ENCODE data around the gene PGM2.
"Not testable (repeated sequence)": the region's sequence is repeated elsewhere in the genome, so short reads cannot be mapped to it uniquely, and the experiment has no call there.

PGM2 gene

GRCh38 chr4:37826295-37827029 is at the start of gene PGM2:
PGM2 (plus strand) TSS chr4:37826686; CDS start chr4:37826733, 47 bp downstream.
- peak; percentile 92 for DNase-seq

- no peak for DNase-seq
Measured at GRCh38 chr4:37779896-37780295, 46.6 kb upstream of the PGM2 start.

- no peak for DNase-seq
Measured at GRCh38 chr4:37780444-37781130, 45.9 kb upstream of the PGM2 start.

GRCh38 chr4:37781131-37781455 is 45.4 kb upstream of the PGM2 start:
- no peak for DNase-seq

- not testable (repeated sequence) for DNase-seq
Measured at GRCh38 chr4:37786267-37786666, 40.2 kb upstream of the PGM2 start.

- DNase-seq: not testable (repeated sequence)
Measured at GRCh38 chr4:37787883-37788460, 38.5 kb upstream of the PGM2 start.

- no peak for DNase-seq
Measured at GRCh38 chr4:37788819-37789218, 37.7 kb upstream of the PGM2 start.

- no peak for DNase-seq
Measured at GRCh38 chr4:37792241-37792640, 34.2 kb upstream of the PGM2 start.

GRCh38 chr4:37793562-37793961 is 32.9 kb upstream of the PGM2 start:
- no peak for DNase-seq

- no peak for DNase-seq
Measured at GRCh38 chr4:37794056-37794455, 32.4 kb upstream of the PGM2 start.

- DNase-seq: no peak
Measured at GRCh38 chr4:37795581-37796195, 30.8 kb upstream of the PGM2 start.

- no peak for DNase-seq
Measured at GRCh38 chr4:37797374-37797773, 29.1 kb upstream of the PGM2 start.

GRCh38 chr4:37797923-37798322 is 28.6 kb upstream of the PGM2 start:
- no peak for DNase-seq

GRCh38 chr4:37798616-37799015 is 27.9 kb upstream of the PGM2 start:
- DNase-seq: no peak

GRCh38 chr4:37799941-37800554 is 26.4 kb upstream of the PGM2 start:
- DNase-seq: no peak

GRCh38 chr4:37802068-37802666 is 24.3 kb upstream of the PGM2 start:
- DNase-seq: peak; percentile 69

GRCh38 chr4:37803348-37803973 is 23.0 kb upstream of the PGM2 start:
- peak; percentile 41 for DNase-seq

- no peak for DNase-seq
Measured at GRCh38 chr4:37805091-37805490, 21.4 kb upstream of the PGM2 start.

GRCh38 chr4:37812713-37813112 is 13.8 kb upstream of the PGM2 start:
- no peak for DNase-seq

GRCh38 chr4:37815591-37815990 is 10.9 kb upstream of the PGM2 start:
- DNase-seq: no peak

GRCh38 chr4:37816006-37816405 is 10.5 kb upstream of the PGM2 start:
- DNase-seq: no peak

GRCh38 chr4:37816719-37817118 is 9.8 kb upstream of the PGM2 start:
- DNase-seq: no peak

- no peak for DNase-seq
Measured at GRCh38 chr4:37818752-37819151, 7.7 kb upstream of the PGM2 start.
